ENCODE measurements around the gene GLI3. TPM values are rescaled to one million over a fixed set of nuclear protein-coding genes. Genes with fewer than 3 reads are reported as not detected.

GLI3 gene
- total and polyA plus RNA-seq, 2 of the 8 experiments (the other 6 are each of a cell fraction or from before 2014, with no cell fraction given), result 8.0 to 31.1 TPM

- Histone ChIP-seq H3K56ac (replicated peaks; ENCODE audit: insufficient read length, low read depth, low read length) (no peak overlapping the region), H3K79me1 (ENCODE audit: low read depth, low read length) (no peaks in the 10 kb centered on the region), H3K79me2 (ENCODE audit: control insufficient read depth in 1 of 2, insufficient read depth in 2 of 2, low read length in 2 of 2) (no peaks in the 10 kb centered on the region), H3K23me2 (ENCODE audit: low read depth, low read length) (no peaks in the 10 kb centered on the region; the same call in 1 of the 2 replicates), H3K27ac (ENCODE audit: low read depth, low read length) (no peak overlapping the region), H4K20me1 (replicated peaks in 1 of 2; ENCODE audit: control insufficient read depth in 1 of 2, insufficient read depth in 2 of 2, low read length in 2 of 2) (no peaks in the 10 kb centered on the region), H3K4ac (replicated peaks; ENCODE audit: insufficient read length, low read depth, low read length) (no peak overlapping the region), H3K27me3 (replicated peaks in 1 of 4; ENCODE audit: control insufficient read depth in 3 of 4, extremely low read depth in 1 of 4, insufficient read depth in 3 of 4, low read length in 3 of 4) (no peaks in the 10 kb centered on the region), H4K91ac (replicated peaks; ENCODE audit: insufficient read length, low read length) (no peak overlapping the region), H3K36me3 (ENCODE audit: control insufficient read depth in 2 of 4, insufficient read depth in 4 of 4, low read length in 3 of 4) (no peaks in the 10 kb centered on the region), H2BK20ac (ENCODE audit: low read length) (no peak overlapping the region), H3K4me1 (replicated peaks in 1 of 4; ENCODE audit: control insufficient read depth in 3 of 4, insufficient read depth in 4 of 4, low read length in 3 of 4) (no peaks in the 10 kb centered on the region; a peak in 1 of 7 replicates), H2BK120ac (replicated peaks; ENCODE audit: low read depth, low read length) (no peak overlapping the region), H3K9ac (replicated peaks in 1 of 4; ENCODE audit: extremely low read depth in 1 of 4, low read depth in 3 of 4, low read length in 3 of 4) (no peak overlapping the region), H3K4me3 (ENCODE audit: extremely low read depth in 1 of 4, insufficient read depth in 2 of 4, low read depth in 3 of 4, low read length in 4 of 4) (no peak overlapping the region), H3K9me3 (ENCODE audit: insufficient read depth in 2 of 2, low read depth in 1 of 2, low read length in 1 of 2) (no peaks in the 10 kb centered on the region), H4K5ac (ENCODE audit: insufficient read length, low read depth, low read length) (no peak overlapping the region), H3K23ac (ENCODE audit: insufficient read length) (no peak overlapping the region), H4K8ac (ENCODE audit: extremely low read depth, insufficient read depth, low read length) (no peak overlapping the region), H2AK5ac (ENCODE audit: low read depth, low read length) (no peak overlapping the region), H2BK5ac (ENCODE audit: low read depth, low read length) (no peak overlapping the region), H3K18ac (ENCODE audit: extremely low read depth, low read length) (no peak overlapping the region), H2BK15ac (ENCODE audit: low read length) (no peak overlapping the region), H3K14ac (ENCODE audit: insufficient read length) (no peak overlapping the region), H2AFZ (ENCODE audit: low read length) (no peak overlapping the region), H2BK12ac (ENCODE audit: low read depth, low read length) (no peak overlapping the region), H3K4me2 (ENCODE audit: insufficient read depth in 1 of 2, low read depth in 2 of 2, low read length in 2 of 2) (no peak overlapping the region)
- no peak for TF ChIP-seq RFX5 (IDR thresholded peaks at IDR 0.05; ENCODE audit: borderline replicate concordance, low read depth, low read length)
- TF ChIP-seq SRF (IDR thresholded peaks at IDR 0.05; ENCODE audit: low read depth, low read length), result no peak
- TF ChIP-seq CEBPB (IDR thresholded peaks at IDR 0.05; ENCODE audit: low read depth, low read length), result no peak
- no peak for TF ChIP-seq POU5F1 (IDR thresholded peaks at IDR 0.05; ENCODE audit: low read depth, low read length)
- no peak for TF ChIP-seq PHF8 (conservative IDR thresholded peaks at IDR 0.05; ENCODE audit: low read depth, low read length)
- no peak for TF ChIP-seq TAF7 (optimal IDR thresholded peaks at IDR 0.05; ENCODE audit: borderline replicate concordance, low read depth, low read length)
- no peak for TF ChIP-seq EGR1 (IDR thresholded peaks at IDR 0.05; ENCODE audit: borderline replicate concordance, low read depth, low read length)
- no peak for TF ChIP-seq ATF3 (IDR thresholded peaks at IDR 0.05; ENCODE audit: insufficient read depth, low read depth, low read length)
- TF ChIP-seq SUZ12 (IDR thresholded peaks at IDR 0.05; ENCODE audit: low read length), result no peak
- TF ChIP-seq RBBP5 (IDR thresholded peaks at IDR 0.05; ENCODE audit: borderline replicate concordance, low read depth, low read length), result no peak
- no peak for FAIRE-seq
- POLR2A ChIA-PET (ENCODE audit: partially characterized antibody), result no interaction called here
- WGBS, 2 experiments (ENCODE audit: extremely low coverage in 1 of 2, insufficient coverage in 1 of 2, insufficient read length in 1 of 2, insufficient replicate concordance in 2 of 2, low coverage in 1 of 2, low lambda C conversion rate in 2 of 2, missing lambda C conversion rate in 1 of 2), result 92% methylated on average over 4 of the region's 4 CpGs; no CpG with 5 or more reads in 1 of the 2 experiments
- no peak for DNase-seq (ENCODE audit: low read depth in 1 of 2, low spot score in 2 of 2)
- CTCF ChIA-PET (ENCODE audit: partially characterized antibody), result interaction anchor here (0.6 to 3.1 kb wide), 4 partner anchors 9 to 157 kb away, joined by 3 to 17 read pairs (median 7); no protein-coding TSS in a partner anchor
Observed at GRCh38 chr7:41930538-41931262, 306.3 kb downstream of the GLI3 start.
